ENCODE measurements around the gene GPR143.

DNA sequence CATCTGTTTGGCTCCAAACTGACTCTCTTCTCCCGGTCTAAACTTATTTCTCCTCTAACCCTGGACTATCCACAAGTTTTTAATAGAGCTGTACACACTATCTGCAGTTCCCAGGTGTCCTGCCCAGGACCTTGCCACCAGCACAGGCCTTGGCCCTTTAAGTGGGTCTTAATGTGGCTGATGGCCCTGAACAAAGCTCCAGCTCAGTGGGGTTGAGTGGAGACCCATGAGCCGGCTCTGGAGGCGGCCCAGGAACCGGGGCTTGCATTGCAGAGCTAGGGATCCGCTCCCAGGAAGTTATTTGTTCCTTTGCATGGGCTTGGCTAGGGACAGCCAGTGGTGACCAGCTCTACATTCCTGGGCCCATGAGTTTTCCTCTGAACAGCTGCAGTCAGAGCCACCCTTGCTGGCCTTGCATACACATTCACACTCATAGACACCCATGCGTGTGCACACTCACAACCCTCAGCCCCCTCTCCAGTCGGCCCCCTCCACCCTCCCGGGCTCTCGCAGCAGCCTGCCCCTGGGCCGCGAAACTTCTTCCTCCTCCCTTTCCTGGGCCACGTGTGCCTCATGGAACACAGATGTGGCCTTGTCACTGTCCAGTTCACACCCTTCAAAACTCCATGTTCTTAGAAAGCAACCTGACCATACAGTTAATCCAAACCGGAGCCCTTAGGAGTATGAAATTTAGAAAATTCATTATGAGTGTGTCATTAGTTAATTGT is 58.2 kb downstream of the GPR143 start:
- no peak for TF ChIP-seq EZH2 (IDR thresholded peaks at IDR 0.05; ENCODE audit: borderline replicate concordance, low read depth, low read length, severe bottlenecking)
- TF ChIP-seq, protein P1, sequence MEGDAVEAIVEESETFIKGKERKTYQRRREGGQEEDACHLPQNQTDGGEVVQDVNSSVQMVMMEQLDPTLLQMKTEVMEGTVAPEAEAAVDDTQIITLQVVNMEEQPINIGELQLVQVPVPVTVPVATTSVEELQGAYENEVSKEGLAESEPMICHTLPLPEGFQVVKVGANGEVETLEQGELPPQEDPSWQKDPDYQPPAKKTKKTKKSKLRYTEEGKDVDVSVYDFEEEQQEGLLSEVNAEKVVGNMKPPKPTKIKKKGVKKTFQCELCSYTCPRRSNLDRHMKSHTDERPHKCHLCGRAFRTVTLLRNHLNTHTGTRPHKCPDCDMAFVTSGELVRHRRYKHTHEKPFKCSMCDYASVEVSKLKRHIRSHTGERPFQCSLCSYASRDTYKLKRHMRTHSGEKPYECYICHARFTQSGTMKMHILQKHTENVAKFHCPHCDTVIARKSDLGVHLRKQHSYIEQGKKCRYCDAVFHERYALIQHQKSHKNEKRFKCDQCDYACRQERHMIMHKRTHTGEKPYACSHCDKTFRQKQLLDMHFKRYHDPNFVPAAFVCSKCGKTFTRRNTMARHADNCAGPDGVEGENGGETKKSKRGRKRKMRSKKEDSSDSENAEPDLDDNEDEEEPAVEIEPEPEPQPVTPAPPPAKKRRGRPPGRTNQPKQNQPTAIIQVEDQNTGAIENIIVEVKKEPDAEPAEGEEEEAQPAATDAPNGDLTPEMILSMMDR (IDR thresholded peaks at IDR 0.05; ENCODE audit: borderline replicate concordance, extremely low read depth, low read length, poor library complexity, severe bottlenecking), result no peak
